Frontal cortex (tissue), 4 donors: ENCODE results near the gene NRBF2. TPM values are rescaled to one million over a fixed set of nuclear protein-coding genes. Genes with fewer than 3 reads are reported as not detected.

Experiments
- DNase-seq, 2 donors: peaks; one replicate each; pipeline ENCODE4 v3.0.0; 2012; ENCODE audit warnings: low spot score in 2 of 2
- FAIRE-seq: peaks from 2 replicates; lab custom pipeline; 2012; peaks lifted over from hg19 to GRCh38; lab: Jason Lieb, UNC
- total RNA-seq: library from RNA; depleted of rRNA; stranded (reverse); fragments of >200 nt; gene quantifications from one replicate; pipeline ENCODE4 v1.2.3, GENCODE V29; 2014
- donor health status: control.
- donor health status: control.
- donor health status: control.

The NRBF2 gene
- total RNA-seq, 1 donor from 2014 or later = 20.4 TPM

DNA sequence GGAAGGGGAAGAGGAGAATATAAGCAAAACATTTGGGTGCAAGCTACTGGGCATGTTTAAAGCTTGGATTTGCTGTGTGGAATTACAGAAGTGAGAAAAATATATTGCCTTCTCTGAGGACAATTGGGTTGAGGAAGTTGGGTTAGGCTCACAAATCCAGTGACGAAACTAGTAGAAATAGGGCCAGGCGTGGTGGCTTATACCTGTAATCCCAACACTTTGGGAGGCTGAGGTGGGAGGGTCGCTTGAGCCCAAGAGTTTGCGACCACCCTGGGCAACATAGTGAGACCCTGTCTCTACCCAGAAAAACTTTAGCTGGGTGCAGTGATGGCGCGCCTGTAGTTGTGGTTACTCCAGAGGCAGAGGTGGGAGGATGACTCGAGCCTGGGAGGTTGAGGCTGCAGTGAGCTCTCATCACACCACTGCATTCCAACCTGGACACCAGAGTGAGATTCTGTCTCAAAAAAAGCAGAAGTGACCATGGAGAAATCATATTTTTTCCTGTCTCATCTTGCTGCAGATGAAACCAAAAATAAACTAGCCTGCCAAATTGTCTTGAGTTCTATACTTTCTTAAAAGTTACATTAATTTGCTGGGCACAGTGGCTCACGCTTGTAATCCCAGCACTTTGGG is 22.4 kb downstream of the NRBF2 start:
- no peak for FAIRE-seq
- DNase-seq = no peak

DNA sequence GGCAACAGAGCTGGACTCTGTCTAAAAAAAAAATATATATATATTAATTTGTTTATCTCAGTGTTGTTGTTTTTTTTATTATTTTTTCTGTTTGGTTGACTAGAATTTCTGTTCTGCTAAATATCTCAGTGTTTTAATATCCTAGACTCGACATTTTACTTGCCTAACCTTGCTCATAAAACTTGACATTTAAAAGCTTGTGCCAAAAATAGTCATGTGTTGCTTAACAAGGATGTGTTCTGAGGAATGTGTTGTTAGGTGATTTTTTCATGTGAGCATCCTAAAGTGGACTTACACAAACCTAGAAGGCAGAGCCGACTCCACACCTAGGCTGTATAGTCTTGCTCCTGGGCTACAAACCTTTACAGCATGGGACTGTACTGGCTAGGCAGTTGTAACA is 23.1 kb downstream of the NRBF2 start:
- DNase-seq = no peak
- FAIRE-seq = no peak

DNA sequence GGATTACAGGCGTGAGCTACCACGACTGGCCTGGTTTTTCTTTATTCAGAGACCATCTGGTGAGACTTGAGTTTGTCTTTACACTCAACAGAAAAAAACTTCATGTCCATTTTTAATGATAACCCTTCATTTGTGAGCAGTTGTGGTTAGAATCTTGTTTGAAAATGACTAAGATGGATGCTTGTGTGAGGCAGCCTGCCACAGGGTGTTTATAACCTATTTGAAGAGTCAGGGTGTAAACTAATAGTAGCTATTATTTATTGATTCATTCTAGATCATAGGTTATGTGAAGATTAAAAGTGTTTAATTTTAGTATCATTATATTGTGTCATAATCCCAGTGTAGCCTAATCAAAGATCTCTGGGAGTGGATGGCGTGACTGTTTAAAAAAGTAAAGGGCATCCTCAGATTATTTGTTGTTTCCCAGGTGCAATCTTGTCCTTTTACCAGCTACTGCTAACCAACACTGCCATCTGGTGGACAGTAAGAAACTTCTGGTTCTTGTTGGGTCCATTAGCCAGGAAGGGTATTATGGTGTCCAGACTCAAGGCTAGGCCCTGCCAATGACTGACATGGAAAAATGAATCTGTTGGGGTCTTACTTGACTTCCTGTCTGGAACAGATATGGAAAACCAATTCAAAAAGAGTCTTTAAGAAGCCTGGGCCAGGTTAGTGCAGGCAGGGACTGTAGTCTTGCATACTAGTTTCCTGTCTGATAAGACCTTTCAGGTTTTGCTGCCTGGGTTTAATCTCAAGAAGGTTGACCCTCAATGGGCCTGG is 24.9 kb downstream of the NRBF2 start:
- peak; percentile 16 to 55 for DNase-seq
- FAIRE-seq = peak; percentile 28

- no peak for FAIRE-seq
These were observed 28.5 kb downstream of the NRBF2 start for GRCh38 chr10:63161592-63161991.

DNA sequence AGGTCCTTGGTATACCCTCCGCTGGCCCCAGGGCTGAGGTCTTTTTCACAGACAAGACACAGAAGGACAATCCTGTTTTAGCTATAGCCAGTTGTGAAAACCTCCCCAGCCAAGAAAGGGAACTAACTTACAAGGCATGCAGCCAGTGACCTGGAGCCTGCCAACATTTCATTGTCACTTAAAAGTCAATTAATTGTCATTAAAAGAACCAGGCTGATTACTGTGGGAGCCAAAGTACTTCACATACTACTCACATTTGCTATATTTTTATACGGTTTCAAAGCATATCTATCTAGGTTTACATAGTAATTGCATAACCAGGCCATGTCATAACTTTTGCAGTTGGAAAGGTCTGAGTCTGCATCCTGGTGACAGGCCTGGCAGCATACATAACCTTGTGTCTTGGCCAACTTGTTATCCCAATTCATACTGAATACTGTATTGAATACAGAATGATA is 31.1 kb downstream of the NRBF2 start:
- FAIRE-seq (no peak), DNase-seq (no peak)

More at GRCh38 chr10:63161592-63161991, 28.5 kb downstream of the NRBF2 start:
- no peak for DNase-seq

DNA sequence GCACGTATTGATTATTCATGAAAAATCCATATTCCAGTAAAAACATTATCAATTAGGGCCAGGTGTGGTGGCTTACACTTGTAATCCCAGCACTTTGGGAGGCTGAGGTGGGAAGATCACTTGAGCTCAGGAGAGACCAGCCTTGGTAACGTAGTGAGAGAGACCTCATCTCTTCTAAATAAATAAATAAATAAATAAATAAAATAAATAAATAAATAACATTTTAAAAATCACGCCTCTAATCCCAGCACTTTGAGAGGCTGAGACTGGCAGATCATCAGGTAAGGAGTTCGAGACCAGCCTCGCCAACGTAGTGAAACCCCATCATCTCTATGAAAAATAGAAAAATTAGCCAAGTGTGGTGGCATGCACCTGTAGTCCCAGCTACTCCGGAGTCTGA is 32.1 kb downstream of the NRBF2 start:
- FAIRE-seq (no peak), DNase-seq (no peak)

GRCh38 chr10:63166742-63167258 is 33.7 kb downstream of the NRBF2 start:
- DNase-seq (peak; percentile 4 to 29), FAIRE-seq (peak; percentile 80)

- DNase-seq (no peak), FAIRE-seq (no peak)
These were observed 35.8 kb downstream of the NRBF2 start for GRCh38 chr10:63168821-63169462.

DNA sequence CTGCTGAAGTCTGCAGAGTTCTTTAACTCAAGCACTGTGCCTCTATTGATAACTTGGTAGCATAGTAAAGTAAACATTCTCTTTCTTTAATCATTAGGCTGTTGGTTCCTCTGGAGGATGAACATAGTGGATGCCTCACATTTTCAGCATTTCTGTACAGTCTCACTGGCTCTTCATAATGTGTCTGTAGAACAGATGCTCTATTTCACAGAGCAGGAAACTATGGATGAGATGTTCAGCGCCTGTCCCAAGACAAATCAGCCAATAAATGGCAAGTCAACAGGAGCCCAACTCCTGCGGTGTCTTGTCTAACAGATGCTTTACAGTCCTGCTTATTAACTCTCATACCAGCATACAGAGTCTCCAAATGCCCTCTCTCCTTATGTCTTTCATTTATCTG is 36.5 kb downstream of the NRBF2 start:
- no peak for DNase-seq
- no peak for FAIRE-seq

DNA sequence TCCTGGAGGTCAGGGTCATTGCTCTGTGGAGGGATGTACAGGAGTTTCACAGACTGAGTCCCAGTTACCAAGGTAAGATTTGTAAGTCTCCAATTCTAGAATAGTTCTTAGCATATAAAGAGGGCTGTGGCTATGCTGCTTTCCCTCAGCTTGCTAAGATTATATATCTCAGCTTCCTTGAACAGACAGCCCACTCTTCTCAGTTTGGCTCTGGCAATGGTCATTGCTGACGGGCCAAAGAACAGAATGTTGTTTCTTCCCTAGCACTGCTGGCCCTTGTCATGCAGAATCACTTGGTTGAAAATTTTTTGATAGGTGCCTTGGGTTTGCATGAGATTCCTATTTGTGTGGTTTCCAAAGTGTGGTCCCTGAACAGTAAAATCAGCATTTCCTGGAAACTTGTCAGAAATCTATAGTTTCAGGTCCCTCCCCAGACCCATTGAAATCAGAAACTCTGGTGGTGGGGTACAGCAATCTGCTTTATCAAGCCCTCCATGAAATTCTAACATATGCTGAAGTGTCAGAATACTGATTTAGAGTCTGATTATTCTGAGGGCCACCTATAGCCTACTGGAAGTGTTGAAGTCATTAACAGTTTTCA is 38.2 kb downstream of the NRBF2 start:
- FAIRE-seq (no peak), DNase-seq (no peak)

GRCh38 chr10:63171926-63172325 is 38.8 kb downstream of the NRBF2 start:
- no peak for FAIRE-seq
- DNase-seq = no peak

DNA sequence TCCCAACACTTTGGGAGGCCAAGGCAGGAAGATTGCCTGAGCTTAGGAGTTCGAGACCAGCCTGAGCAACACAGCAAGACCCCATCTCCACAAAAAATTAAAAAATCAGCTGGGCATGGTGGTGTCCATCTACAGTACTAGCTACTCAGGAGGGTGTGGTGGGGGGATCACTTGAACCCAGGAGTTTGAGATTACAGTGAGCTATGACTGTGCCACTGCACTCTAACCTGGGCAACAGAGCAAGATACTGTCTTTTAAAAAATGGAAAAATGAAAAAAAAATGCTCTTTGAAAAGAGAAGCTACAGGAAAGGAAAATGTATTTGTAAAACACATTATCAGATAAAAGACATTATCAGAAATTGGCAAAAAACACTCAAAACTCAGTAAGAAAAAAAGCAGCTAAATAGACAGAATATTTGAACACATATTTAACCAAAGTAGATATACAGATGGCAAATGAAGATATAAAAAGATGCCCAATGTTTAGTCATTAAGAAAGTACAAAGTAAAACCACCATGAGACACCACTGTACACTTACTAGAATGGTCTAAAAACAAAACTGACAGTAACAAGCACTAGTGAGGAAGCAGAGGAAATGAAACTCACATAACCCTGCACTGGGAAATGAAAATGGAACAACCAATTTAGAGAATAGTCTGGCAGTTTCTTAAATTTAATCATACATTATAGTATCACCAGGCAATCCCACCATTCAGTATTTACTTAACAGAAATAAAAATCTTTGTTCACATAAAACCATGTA is 40.5 kb downstream of the NRBF2 start:
- no peak for FAIRE-seq

DNA sequence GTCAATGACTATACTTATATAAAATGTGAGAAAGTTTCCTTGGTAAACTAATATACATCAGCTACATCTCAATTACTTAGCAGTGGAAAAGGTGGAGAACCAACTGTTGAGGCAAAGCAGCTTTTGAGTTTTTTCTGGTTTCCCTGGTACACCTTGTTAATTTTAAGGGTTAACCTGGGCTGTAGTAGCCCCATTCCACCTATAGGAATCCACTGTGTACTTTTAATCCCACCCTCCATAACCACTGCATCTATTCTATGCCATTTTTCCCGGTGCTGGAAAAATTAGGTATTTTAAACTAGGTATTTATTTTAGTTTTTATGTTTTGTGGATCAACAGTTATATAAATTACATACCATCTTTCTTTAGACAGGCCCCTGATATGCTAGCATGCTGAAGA is 42.4 kb downstream of the NRBF2 start:
- no peak for DNase-seq
- FAIRE-seq = no peak

More for the DNA sequence above, 40.5 kb downstream of the NRBF2 start:
- DNase-seq = no peak

DNA sequence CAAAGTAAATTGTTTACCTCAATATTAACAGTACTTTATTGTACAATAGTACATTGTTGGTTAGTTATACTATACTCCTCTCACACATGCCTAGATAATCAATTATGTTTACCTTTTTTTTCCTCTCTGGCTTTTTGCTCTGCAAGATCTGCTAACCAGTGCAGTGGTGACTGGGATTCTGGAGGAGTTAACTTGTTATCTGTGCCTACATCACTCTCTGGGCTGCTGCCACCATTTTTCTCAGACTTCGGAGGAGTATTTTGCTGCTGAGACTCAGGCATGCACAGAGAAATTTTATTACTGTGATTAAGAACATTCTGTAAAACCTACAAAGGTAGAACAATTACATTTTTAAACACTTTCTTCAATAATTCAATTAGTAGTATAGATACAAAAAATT is 59.7 kb downstream of the NRBF2 start:
- DNase-seq = no peak
- FAIRE-seq = no peak

- FAIRE-seq (no peak), DNase-seq (no peak)
These were observed 64.4 kb downstream of the NRBF2 start for GRCh38 chr10:63197344-63198092.

DNA sequence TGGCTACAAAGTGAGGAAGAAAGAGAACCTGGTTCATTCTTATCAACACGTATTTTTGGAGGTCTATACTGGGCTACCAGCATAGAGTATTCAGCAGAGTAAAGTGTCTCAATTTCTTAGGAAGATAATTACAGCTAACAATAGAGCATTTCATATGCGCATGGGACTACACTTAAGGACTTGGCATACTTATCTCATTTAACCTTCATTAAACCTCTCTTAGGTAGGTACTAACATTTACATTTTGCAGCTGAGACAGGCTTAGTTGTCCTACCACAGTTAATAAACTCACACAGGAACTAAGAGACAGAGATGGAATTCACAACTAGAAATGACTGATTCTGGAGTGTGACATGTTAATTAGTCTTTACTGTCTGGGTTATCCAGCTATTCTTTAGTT is 66.6 kb downstream of the NRBF2 start:
- DNase-seq (no peak), FAIRE-seq (no peak)

- no peak for DNase-seq
- no peak for FAIRE-seq
These were observed 67.3 kb downstream of the NRBF2 start for GRCh38 chr10:63200431-63200830.

DNA sequence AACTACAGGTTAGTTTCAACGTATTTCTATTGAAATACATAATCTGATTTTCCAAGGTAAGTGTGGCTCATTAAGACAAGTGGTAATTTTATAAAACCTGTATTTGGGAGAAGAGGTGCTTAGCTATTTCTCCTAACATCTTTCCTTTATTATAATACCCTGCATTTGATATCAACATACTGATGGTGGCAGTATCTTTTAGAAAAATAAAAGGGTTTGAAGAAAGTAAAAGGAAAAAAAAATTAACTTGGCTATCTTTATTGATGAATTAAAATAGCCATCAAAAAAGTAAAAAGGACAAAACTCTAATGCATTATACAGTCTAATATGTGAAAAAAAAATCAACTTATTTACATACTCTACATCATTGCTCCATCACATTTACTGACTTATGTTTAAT is 68.0 kb downstream of the NRBF2 start:
- FAIRE-seq (no peak), DNase-seq (no peak)
